Liver (tissue), 9 donors: Measurements from ENCODE around the gene PTTG1IP. TPM values are rescaled to one million over a fixed set of nuclear protein-coding genes. Genes with fewer than 3 reads are reported as not detected.

Experiments used
- DNase-seq: peaks from one replicate; pipeline ENCODE4 v3.0.0-alpha.2; 2017; ENCODE audit warnings: low spot score
- H3K27ac ChIP-seq, 2 donors: one replicate each; pipeline ENCODE4 v1.7.0; 2013; ENCODE audit warnings: inconsistent platforms in 2 of 2, low read length in 2 of 2, control low read depth in 1 of 2, low read depth in 1 of 2, mild to moderate bottlenecking in 1 of 2
- H3K27me3 ChIP-seq, 4 donors: one replicate each; pipeline versions ENCODE4 v1.6.1 to v1.7.0; 2013; ENCODE audit warnings: low read length in 3 of 4, inconsistent platforms in 1 of 4, mild to moderate bottlenecking in 1 of 4, moderate library complexity in 1 of 4; ENCODE audit not compliant: control insufficient read depth in 4 of 4, insufficient read depth in 4 of 4
- H3K36me3 ChIP-seq, 4 donors: one replicate each; pipeline versions ENCODE4 v1.6.1 to v1.7.0; 2013; ENCODE audit warnings: low read length in 3 of 4, mild to moderate bottlenecking in 3 of 4, low read depth in 1 of 4, moderate library complexity in 1 of 4; ENCODE audit not compliant: control insufficient read depth in 4 of 4, insufficient read depth in 3 of 4
- H3K4me1 ChIP-seq, 4 donors: one replicate each; pipeline versions ENCODE4 v1.6.1 to v1.7.0; 2013; ENCODE audit warnings: low read length in 3 of 4, mild to moderate bottlenecking in 3 of 4, moderate library complexity in 1 of 4; ENCODE audit not compliant: control insufficient read depth in 4 of 4, insufficient read depth in 4 of 4
- H3K4me3 ChIP-seq, 3 donors: one replicate each; pipeline versions ENCODE4 v1.6.1 to v1.7.0; 2013; ENCODE audit warnings: low read length in 3 of 3, control low read depth in 1 of 3, low read depth in 1 of 3, mild to moderate bottlenecking in 1 of 3
- H3K9ac ChIP-seq, 2 donors: one replicate each; pipeline ENCODE4 v1.7.0; 2013; ENCODE audit warnings: low read length in 2 of 2, mild to moderate bottlenecking in 2 of 2, moderate library complexity in 2 of 2, control low read depth in 1 of 2, low read depth in 1 of 2
- H3K9me3 ChIP-seq, 4 donors: one replicate each; pipeline versions ENCODE4 v1.6.1 to v1.7.0; 2013; ENCODE audit warnings: low read length in 3 of 4; ENCODE audit not compliant: control insufficient read depth in 4 of 4
- EGR1 ChIP-seq, 2 donors: IDR thresholded peaks; 2 replicates each; pipeline ENCODE4 v1.6.1; 2016 to 2018; ENCODE audit warnings: antibody characterized with exemption in 2 of 2, low read depth in 2 of 2
- FOXA1 ChIP-seq: IDR thresholded peaks from 2 replicates; pipeline ENCODE4 v1.6.1; 2016; ENCODE audit warnings: antibody characterized with exemption
- FOXA2 ChIP-seq: IDR thresholded peaks from 2 replicates; pipeline ENCODE4 v1.6.1; 2016; ENCODE audit warnings: antibody characterized with exemption
- GABPA ChIP-seq, 2 donors: IDR thresholded peaks in 1 of 2; conservative IDR thresholded peaks in 1 of 2; 2 replicates each; pipeline ENCODE4 v1.6.1; 2016; ENCODE audit warnings: antibody characterized with exemption in 2 of 2, mild to moderate bottlenecking in 1 of 2, moderate library complexity in 1 of 2
- HNF4A ChIP-seq, 2 donors: conservative IDR thresholded peaks; 2 replicates each; pipeline ENCODE4 v1.6.1; 2016; ENCODE audit warnings: antibody characterized with exemption in 2 of 2, mild to moderate bottlenecking in 2 of 2
- HNF4G ChIP-seq: IDR thresholded peaks from 2 replicates; pipeline ENCODE4 v1.6.1; 2016; ENCODE audit warnings: antibody characterized with exemption
- JUND ChIP-seq, 2 donors: IDR thresholded peaks; 2 replicates each; pipeline ENCODE4 v1.6.1; 2016; ENCODE audit warnings: antibody characterized with exemption in 2 of 2
- NR2F2 ChIP-seq: IDR thresholded peaks from 2 replicates; pipeline ENCODE4 v1.6.1; 2016; ENCODE audit warnings: antibody characterized with exemption
- RAD21 ChIP-seq, 2 donors: IDR thresholded peaks; 2 replicates each; pipeline ENCODE4 v1.6.1; 2016; ENCODE audit warnings: antibody characterized with exemption in 2 of 2, mild to moderate bottlenecking in 2 of 2
- REST ChIP-seq: IDR thresholded peaks from 2 replicates; pipeline ENCODE4 v1.6.1; 2016; ENCODE audit warnings: antibody characterized with exemption, mild to moderate bottlenecking
- RXRA ChIP-seq, 2 donors: IDR thresholded peaks; 2 replicates each; pipeline ENCODE4 v1.6.1; 2017 to 2018; ENCODE audit warnings: antibody characterized with exemption in 2 of 2, mild to moderate bottlenecking in 1 of 2
- SP1 ChIP-seq: IDR thresholded peaks from 2 replicates; pipeline ENCODE4 v1.6.1; 2018; ENCODE audit warnings: antibody characterized with exemption, mild to moderate bottlenecking
- TAF1 ChIP-seq: conservative IDR thresholded peaks from 2 replicates; pipeline ENCODE4 v1.6.1; 2016; ENCODE audit warnings: antibody characterized with exemption, mild to moderate bottlenecking
- YY1 ChIP-seq: IDR thresholded peaks from 2 replicates; pipeline ENCODE4 v1.6.1; 2016; ENCODE audit warnings: antibody characterized with exemption, mild to moderate bottlenecking
- ZBTB33 ChIP-seq: IDR thresholded peaks from 2 replicates; pipeline ENCODE4 v1.6.1; 2016; ENCODE audit warnings: antibody characterized with exemption
- WGBS: extraction: QIAGEN DNeasy Blood & Tissue Kit; methylation state at CpG from one replicate; pipeline ENCODE4 v1.1.7; 2013; 5-methylcytosine and 5-hydroxymethylcytosine counted together
- polyA plus RNA-seq, 2 donors: library from polyadenylated mRNA; stranded (reverse) in 1 of 2; unstranded in 1 of 2; fragments of 200-250 nt in 1 of 2; fragments of >200 nt in 1 of 2; fragmentation: Nextera tagmentation in 1 of 2; extraction: Ambion mirVana in 1 of 2; gene quantifications; one replicate each; pipeline versions ENCODE4 v1.2.1 to v1.2.3, GENCODE V29; 2013 to 2015
- total RNA-seq, 2 donors: library from RNA; depleted of rRNA; stranded (reverse); fragments of >200 nt; gene quantifications; one replicate each; pipeline ENCODE4 v1.2.3, GENCODE V29; 2014
- TF ChIP-seq, protein P1 (sequence below): fragments of 150-350 bp; IDR thresholded peaks from 2 replicates; pipeline ENCODE4 v1.5.1; 2017; ENCODE audit warnings: improper control_type of control experiment, low read depth, low read length; ENCODE audit not compliant: missing input control
- TF ChIP-seq, protein P2 (sequence below): IDR thresholded peaks from 2 replicates; pipeline ENCODE4 v1.6.1; 2016; ENCODE audit warnings: antibody characterized with exemption
- TF ChIP-seq, protein P3 (sequence below): IDR thresholded peaks from 2 replicates; pipeline ENCODE4 v1.6.1; 2016; ENCODE audit warnings: antibody characterized with exemption
- donor health status: healthy.
- donor health status: healthy.
- donor health status: healthy.
- donor health status: healthy.
- donor health status: healthy.

Gene PTTG1IP
- total and polyA plus RNA-seq, 4 donors: 62.0 to 94.0 (median 79.8) TPM

GRCh38 chr21:44907225-44907965, 33.9 kb upstream of the PTTG1IP start:
- Histone ChIP-seq H3K4me1 (peaks cover 17 to 30% (median 24%) of the 10 kb centered on the region in 4 donors), H3K9me3 (no peaks in the 10 kb centered on the region), H3K4me3 (no peak overlapping the region), H3K36me3 (peaks cover 0 to 2% (median 0%) of the 10 kb centered on the region in 4 donors), H3K9ac (no peak overlapping the region), H3K27me3 (no peaks in the 10 kb centered on the region), H3K27ac (no peak overlapping the region)
- TF ChIP-seq EGR1 (IDR thresholded peaks at IDR 0.05; ENCODE audit: low read depth in 2 of 2) (no peak), TAF1 (no peak), ZBTB33 (no peak), REST (no peak)
- 84% methylated on average over 16 of the region's 16 CpGs for WGBS
- no peak for DNase-seq

- Histone ChIP-seq H3K4me1 (peaks cover 9 to 13% (median 10%) of the 10 kb centered on the region in 4 donors), H3K27me3 (no peaks in the 10 kb centered on the region), H3K9ac (no peak overlapping the region), H3K4me3 (no peak overlapping the region), H3K9me3 (no peaks in the 10 kb centered on the region), H3K27ac (no peak overlapping the region), H3K36me3 (peaks cover 0 to 11% (median 0%) of the 10 kb centered on the region in 4 donors)
- 86% methylated on average over 7 of the region's 7 CpGs for WGBS
- TF ChIP-seq REST: no peak
- no peak for TF ChIP-seq HNF4G
- TF ChIP-seq FOXA2: no peak
- no peak for TF ChIP-seq YY1
- TF ChIP-seq, protein P1, sequence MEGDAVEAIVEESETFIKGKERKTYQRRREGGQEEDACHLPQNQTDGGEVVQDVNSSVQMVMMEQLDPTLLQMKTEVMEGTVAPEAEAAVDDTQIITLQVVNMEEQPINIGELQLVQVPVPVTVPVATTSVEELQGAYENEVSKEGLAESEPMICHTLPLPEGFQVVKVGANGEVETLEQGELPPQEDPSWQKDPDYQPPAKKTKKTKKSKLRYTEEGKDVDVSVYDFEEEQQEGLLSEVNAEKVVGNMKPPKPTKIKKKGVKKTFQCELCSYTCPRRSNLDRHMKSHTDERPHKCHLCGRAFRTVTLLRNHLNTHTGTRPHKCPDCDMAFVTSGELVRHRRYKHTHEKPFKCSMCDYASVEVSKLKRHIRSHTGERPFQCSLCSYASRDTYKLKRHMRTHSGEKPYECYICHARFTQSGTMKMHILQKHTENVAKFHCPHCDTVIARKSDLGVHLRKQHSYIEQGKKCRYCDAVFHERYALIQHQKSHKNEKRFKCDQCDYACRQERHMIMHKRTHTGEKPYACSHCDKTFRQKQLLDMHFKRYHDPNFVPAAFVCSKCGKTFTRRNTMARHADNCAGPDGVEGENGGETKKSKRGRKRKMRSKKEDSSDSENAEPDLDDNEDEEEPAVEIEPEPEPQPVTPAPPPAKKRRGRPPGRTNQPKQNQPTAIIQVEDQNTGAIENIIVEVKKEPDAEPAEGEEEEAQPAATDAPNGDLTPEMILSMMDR: no peak
- TF ChIP-seq NR2F2: no peak
- no peak for TF ChIP-seq ZBTB33
- TF ChIP-seq JUND (IDR thresholded peaks at IDR 0.05): no peak
- no peak for TF ChIP-seq RAD21 (IDR thresholded peaks at IDR 0.05)
- TF ChIP-seq, protein P2, sequence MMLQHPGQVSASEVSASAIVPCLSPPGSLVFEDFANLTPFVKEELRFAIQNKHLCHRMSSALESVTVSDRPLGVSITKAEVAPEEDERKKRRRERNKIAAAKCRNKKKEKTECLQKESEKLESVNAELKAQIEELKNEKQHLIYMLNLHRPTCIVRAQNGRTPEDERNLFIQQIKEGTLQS: no peak
- TF ChIP-seq TAF1: no peak
- no peak for TF ChIP-seq GABPA (IDR thresholded peaks at IDR 0.05 in 1 of 2, conservative IDR thresholded peaks at IDR 0.05 in 1 of 2)
- TF ChIP-seq RXRA (IDR thresholded peaks at IDR 0.05): no peak
- TF ChIP-seq HNF4A (conservative IDR thresholded peaks at IDR 0.05): no peak
- TF ChIP-seq SP1: no peak
- TF ChIP-seq EGR1 (IDR thresholded peaks at IDR 0.05; ENCODE audit: low read depth in 2 of 2): no peak
- TF ChIP-seq FOXA1: no peak
- TF ChIP-seq, protein P3, sequence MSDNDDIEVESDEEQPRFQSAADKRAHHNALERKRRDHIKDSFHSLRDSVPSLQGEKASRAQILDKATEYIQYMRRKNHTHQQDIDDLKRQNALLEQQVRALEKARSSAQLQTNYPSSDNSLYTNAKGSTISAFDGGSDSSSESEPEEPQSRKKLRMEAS: no peak
- DNase-seq: no peak
These were observed 32.2 kb upstream of the PTTG1IP start for GRCh38 chr21:44905728-44906090.
